Peyer's patch (tissue), 4 donors: Measurements from ENCODE around the gene GLS. TPM values are rescaled to one million over a fixed set of nuclear protein-coding genes. Genes with fewer than 3 reads are reported as not detected.
"Not testable (repeated sequence)": the region's sequence is repeated elsewhere in the genome, so short reads cannot be mapped to it uniquely, and the experiment has no call there.

Experiments
- DNase-seq, 3 donors: peaks; one replicate each; pipeline ENCODE4 v3.0.0-alpha.2; 2017 to 2019
- H3K27ac ChIP-seq, 4 donors: fragments of 200-600 bp; sonication (generic); one replicate each; pipeline ENCODE4 v1.5.1; 2016 to 2019
- H3K27me3 ChIP-seq, 2 donors: fragments of 200-600 bp; sonication (generic); one replicate each; pipeline ENCODE4 v1.5.1; 2019
- H3K36me3 ChIP-seq, 3 donors: fragments of 200-600 bp; sonication (generic); one replicate each; pipeline ENCODE4 v1.5.1; 2016 to 2019
- H3K4me1 ChIP-seq, 4 donors: fragments of 200-600 bp; sonication (generic); one replicate each; pipeline ENCODE4 v1.5.1; 2016 to 2019
- H3K4me3 ChIP-seq, 4 donors: fragments of 200-600 bp; sonication (generic); 1 replicate in 3 of 4; 2 replicates in 1 of 4; pipeline ENCODE4 v1.5.1; 2016 to 2019; ENCODE audit warnings: mild to moderate bottlenecking in 1 of 4
- H3K9me3 ChIP-seq, 4 donors: fragments of 200-600 bp; sonication (generic); one replicate each; pipeline ENCODE4 v1.5.1; 2016 to 2019; ENCODE audit warnings: mild to moderate bottlenecking in 1 of 4
- CTCF ChIP-seq, 6 experiments: fragments of 450-650 bp in 4 of 6; fragments of 200-600 bp in 2 of 6; sonication (generic) in 1 of 6; IDR thresholded peaks; one replicate each; pipeline ENCODE4 v1.5.1; 2017 to 2019; ENCODE audit warnings: antibody characterized with exemption in 6 of 6, mild to moderate bottlenecking in 3 of 6, moderate library complexity in 1 of 6
- POLR2A ChIP-seq, 2 donors: fragments of 450-650 bp; IDR thresholded peaks; one replicate each; pipeline ENCODE4 v1.5.1; 2017; ENCODE audit warnings: antibody characterized with exemption in 2 of 2, mild to moderate bottlenecking in 2 of 2, moderate library complexity in 2 of 2
- total RNA-seq, 4 donors: library from RNA; depleted of rRNA; stranded (reverse); fragments of >200 nt; gene quantifications; one replicate each; pipeline ENCODE4 v1.1.0, GENCODE V29; 2016

GLS gene
- total RNA-seq, 4 donors from 2014 or later, result 232 to 298 (median 258) TPM

GRCh38 chr2:190947711-190948251 lies 67.2 kb downstream of the GLS start:
- Histone ChIP-seq H3K27ac (peak overlapping the region in 3 of 4 donors; percentile 6 to 50 (median 42)), H3K4me1 (peaks cover 0 to 16% (median 7%) of the 10 kb centered on the region in 4 donors), H3K4me3 (no peak overlapping the region), H3K36me3 (no peaks in the 10 kb centered on the region), H3K9me3 (no peaks in the 10 kb centered on the region), H3K27me3 (no peaks in the 10 kb centered on the region)
- no peak for DNase-seq
- peak in 1 of 6 experiments; percentile 4 for TF ChIP-seq CTCF (IDR thresholded peaks at IDR 0.05)
- TF ChIP-seq POLR2A (IDR thresholded peaks at IDR 0.05), result no peak

- H3K4me1 ChIP-seq, result peaks cover 0 to 16% (median 7%) of the 10 kb centered on the region in 4 donors
- H3K27me3 ChIP-seq, result no peaks in the 10 kb centered on the region
- no peaks in the 10 kb centered on the region for H3K36me3 ChIP-seq
- no peak overlapping the region for H3K4me3 ChIP-seq
- DNase-seq, result no peak
- peak overlapping the region in 1 of 4 donors; percentile 12 for H3K27ac ChIP-seq
- H3K9me3 ChIP-seq, result no peaks in the 10 kb centered on the region
- TF ChIP-seq CTCF (IDR thresholded peaks at IDR 0.05) (no peak), POLR2A (IDR thresholded peaks at IDR 0.05) (no peak)
Measured at GRCh38 chr2:190948671-190949070, 68.0 kb downstream of the GLS start.

GRCh38 chr2:190950566-190950991 lies 70.0 kb downstream of the GLS start:
- no peak for DNase-seq
- no peaks in the 10 kb centered on the region for H3K9me3 ChIP-seq
- H3K36me3 ChIP-seq, result peaks cover 0 to 5% (median 0%) of the 10 kb centered on the region in 3 donors
- TF ChIP-seq POLR2A (IDR thresholded peaks at IDR 0.05), result no peak
- TF ChIP-seq CTCF (IDR thresholded peaks at IDR 0.05), result no peak
- no peaks in the 10 kb centered on the region for H3K27me3 ChIP-seq
- peaks cover 0 to 16% (median 7%) of the 10 kb centered on the region in 4 donors for H3K4me1 ChIP-seq
- no peak overlapping the region for H3K4me3 ChIP-seq
- H3K27ac ChIP-seq, result no peak overlapping the region

- no peaks in the 10 kb centered on the region for H3K9me3 ChIP-seq
- no peak for DNase-seq
- H3K36me3 ChIP-seq, result peaks cover 0 to 9% (median 0%) of the 10 kb centered on the region in 3 donors
- H3K4me1 ChIP-seq, result peaks cover 0 to 6% (median under 1%) of the 10 kb centered on the region in 4 donors
- H3K27me3 ChIP-seq, result no peaks in the 10 kb centered on the region
- H3K27ac ChIP-seq, result no peak overlapping the region
- TF ChIP-seq POLR2A (IDR thresholded peaks at IDR 0.05) (no peak), CTCF (IDR thresholded peaks at IDR 0.05) (no peak)
- no peak overlapping the region for H3K4me3 ChIP-seq
Measured at GRCh38 chr2:190953257-190953656, 72.6 kb downstream of the GLS start.

- Histone ChIP-seq H3K36me3 (peaks cover 0 to 37% (median 0%) of the 10 kb centered on the region in 3 donors), H3K9me3 (no peaks in the 10 kb centered on the region), H3K4me3 (no peak overlapping the region), H3K27me3 (no peaks in the 10 kb centered on the region), H3K4me1 (no peaks in the 10 kb centered on the region), H3K27ac (no peak overlapping the region)
- no peak for DNase-seq
- no peak for TF ChIP-seq CTCF (IDR thresholded peaks at IDR 0.05)
- no peak for TF ChIP-seq POLR2A (IDR thresholded peaks at IDR 0.05)
Measured at GRCh38 chr2:190959911-190960788, 79.5 kb downstream of the GLS start.

- not testable (repeated sequence) for H3K9me3 ChIP-seq, H3K4me3 ChIP-seq, H3K27me3 ChIP-seq, DNase-seq, H3K4me1 ChIP-seq, H3K27ac ChIP-seq
- peaks cover 0 to 45% (median 0%) of the 10 kb centered on the region in 3 donors for H3K36me3 ChIP-seq
Measured at GRCh38 chr2:190961117-190961516, 80.5 kb downstream of the GLS start.
